KG1 (cell line): ENCODE measurements around the gene DLX6.

ENCODE experiments used
- DNase-seq: peaks from one replicate; lab custom pipeline; 2025; lab: John Stamatoyannopoulos, UW

Gene DLX6

DNA sequence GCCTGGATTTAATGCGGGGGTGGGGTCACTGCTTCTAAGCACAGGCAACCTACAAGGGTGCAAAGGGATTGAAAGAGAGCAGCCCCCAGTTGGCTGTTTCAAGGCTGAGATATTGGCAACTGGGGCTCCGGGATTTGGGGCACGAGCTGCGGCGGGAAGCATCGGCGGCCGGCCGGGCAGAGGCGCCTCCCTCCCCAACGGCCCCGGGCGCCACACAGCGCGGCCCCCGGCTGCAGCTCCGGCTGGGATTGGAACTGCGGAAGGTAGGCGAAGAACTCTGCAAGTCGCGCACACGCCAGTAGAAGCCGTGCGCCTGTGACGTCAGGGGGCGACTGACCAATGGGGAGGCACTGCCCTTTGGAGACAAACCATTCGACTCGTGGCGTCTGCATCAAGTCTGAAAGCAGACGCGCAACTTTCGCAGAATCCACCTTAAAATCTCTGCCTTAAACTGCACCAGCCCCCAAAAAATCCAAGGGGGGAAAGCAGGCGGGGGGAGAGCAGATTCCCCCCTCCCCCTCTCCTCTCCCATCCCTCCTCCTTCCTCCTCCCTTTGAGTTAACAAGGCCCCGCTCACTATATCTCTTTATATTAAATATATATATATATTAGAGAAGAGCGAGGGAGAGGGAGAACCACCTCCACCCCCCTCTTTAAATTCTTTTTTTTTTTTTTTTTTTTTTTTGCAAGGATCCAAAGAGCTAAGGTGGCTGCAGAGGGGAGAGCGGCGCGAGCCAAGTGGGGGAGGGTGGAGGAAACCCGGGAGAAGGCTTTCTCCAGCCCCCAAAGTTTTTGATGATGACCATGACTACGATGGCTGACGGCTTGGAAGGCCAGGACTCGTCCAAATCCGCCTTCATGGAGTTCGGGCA is at the start of gene DLX6:
TSS of gene DLX6 (plus strand) at position 371 of the 872 bp plus-strand sequence. CDS start at position 796, 425 bp downstream.
- DNase-seq, result no peak

DNA sequence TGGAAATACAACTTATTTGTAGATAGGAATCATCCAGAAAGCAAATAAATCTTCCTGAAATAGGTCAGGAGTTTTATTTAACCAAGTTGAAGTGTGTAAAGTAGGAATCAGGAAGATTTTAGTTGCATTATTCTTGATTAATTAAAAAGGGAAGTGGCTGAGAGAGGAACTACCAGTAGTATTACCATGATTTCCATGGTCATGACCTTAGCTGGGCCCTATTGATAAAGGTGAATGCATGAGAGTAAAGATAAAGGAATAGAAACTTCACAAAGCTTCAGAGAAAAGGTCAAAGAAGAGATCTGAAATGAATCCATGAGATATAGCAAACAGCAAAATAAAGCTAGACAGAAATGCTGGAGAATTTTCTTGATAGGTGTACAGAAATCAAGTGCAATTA is 46.2 kb upstream of the DLX6 start:
- no peak for DNase-seq

DNA sequence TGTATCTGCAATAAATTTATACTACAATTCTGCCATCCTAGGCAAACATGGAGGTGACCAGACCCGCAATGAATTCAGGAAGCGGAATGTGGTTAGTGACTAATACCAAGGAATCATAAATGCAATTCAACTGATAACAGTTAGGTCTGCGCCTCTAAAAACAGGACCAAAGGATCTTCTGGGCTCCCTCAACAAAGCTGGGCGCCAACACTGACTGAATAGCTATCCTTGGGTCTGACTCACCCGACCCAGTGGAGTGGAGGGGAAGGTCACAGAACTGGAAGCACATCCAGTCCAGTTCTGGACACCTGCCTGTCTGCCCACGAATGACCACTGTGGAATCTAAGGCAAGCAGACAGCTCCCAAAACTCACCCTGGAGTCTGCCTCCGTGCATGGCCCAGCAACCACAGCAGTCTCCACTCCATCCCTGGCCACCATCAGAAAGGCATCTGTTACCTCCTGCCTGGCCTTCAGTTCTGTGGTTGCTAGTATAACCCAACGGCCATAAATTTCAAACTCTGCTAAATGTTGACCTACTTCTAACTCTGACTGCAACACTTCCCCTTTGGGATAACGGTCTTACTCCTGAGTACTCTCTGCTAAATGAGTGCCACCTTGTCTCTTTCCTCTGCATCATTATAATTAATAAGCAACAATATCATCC is 43.0 kb upstream of the DLX6 start:
- no peak for DNase-seq

DNA sequence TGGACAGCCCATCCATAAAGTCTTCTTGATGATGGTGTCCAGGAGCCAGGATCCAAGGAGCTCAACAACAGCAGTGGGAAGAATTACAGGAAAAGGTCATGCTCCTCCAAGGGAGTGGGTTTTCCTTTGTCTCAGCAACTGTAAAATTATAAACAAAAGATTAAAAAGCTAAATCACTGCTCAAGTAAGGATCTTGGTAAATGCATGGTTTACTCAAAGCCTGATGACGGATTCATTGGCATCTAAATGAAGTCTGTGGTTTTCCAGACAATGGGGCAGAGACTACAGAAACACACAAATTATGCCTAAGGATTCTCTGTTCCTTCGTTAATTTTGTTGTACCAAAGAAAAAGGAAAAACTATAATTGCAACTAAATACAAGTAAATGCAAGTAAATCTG is 36.4 kb upstream of the DLX6 start:
- DNase-seq, result no peak

DNA sequence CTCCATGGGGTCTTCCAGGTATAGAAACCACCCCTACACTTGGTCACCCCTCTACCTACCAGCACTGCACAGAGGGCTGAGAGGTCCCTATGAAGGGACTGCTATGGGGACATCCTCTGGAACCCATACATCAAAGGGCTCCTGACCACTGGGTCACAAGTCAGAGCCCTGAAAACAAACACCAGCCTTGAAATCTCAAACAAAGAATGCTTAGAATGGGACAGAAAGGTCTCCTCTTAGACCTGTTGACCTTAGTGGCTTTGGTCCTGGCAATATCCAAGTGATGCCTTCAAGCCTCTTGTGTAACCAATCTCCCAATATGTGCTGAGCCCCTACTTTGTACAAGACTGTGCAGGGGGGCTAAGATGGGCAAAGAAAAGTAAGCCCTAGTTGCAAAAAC is 34.6 kb upstream of the DLX6 start:
- DNase-seq, result no peak

DNA sequence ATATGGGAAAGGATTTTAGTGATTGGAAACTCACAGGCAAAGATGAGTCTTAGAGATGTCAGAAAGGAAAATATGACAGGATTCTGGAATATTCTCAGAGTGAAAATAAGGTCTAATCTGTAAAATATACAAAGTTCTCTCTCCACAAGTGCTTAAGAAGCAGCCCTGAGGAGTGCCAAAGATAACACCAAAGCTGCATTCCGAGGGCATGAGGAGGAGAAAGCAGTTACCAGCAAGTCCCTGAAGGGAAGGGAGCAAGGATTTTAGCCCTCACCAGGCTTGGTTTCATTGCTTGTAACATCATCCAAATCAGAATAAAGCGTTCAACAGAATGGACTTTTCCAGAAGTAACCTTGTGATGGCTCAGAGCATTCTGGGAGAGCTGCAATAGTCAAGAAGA is 31.4 kb upstream of the DLX6 start:
- DNase-seq, result no peak

DNA sequence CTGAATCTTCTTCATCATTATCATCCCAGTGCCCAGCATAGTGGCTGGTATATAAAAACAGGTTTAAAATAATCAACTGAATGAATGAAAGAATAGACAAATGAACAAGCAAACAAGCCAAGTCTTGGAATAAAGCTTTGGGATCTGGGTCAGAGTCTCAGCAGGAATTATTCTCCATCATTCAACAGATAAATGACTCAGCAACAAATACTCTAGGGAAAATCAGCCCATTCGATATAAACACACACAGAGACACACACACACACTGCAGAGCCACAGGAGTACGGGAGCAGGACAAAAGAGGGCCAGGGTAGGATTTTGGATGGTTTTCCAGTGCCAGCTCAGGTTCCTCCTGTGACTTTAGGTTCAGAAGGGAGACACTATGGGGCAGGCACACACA is 29.2 kb upstream of the DLX6 start:
- DNase-seq, result no peak

DNA sequence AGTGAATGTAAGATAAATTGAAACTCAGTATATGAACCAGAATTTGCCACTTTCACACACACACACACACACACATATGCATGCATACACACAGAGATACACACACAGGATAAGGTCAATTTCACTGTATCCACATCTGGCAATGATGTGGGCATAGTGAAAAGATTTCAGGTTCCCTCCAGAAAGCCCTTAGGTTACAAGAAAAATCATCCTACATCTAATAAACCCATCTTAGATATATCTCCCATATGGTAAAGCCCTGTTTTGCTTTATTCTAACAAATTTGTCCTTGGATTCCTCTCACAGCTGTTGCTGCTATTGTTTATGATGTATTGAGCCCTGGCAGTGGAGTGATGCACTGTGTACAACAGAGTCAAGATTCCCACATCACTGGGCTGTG is 27.9 kb upstream of the DLX6 start:
- no peak for DNase-seq

DNA sequence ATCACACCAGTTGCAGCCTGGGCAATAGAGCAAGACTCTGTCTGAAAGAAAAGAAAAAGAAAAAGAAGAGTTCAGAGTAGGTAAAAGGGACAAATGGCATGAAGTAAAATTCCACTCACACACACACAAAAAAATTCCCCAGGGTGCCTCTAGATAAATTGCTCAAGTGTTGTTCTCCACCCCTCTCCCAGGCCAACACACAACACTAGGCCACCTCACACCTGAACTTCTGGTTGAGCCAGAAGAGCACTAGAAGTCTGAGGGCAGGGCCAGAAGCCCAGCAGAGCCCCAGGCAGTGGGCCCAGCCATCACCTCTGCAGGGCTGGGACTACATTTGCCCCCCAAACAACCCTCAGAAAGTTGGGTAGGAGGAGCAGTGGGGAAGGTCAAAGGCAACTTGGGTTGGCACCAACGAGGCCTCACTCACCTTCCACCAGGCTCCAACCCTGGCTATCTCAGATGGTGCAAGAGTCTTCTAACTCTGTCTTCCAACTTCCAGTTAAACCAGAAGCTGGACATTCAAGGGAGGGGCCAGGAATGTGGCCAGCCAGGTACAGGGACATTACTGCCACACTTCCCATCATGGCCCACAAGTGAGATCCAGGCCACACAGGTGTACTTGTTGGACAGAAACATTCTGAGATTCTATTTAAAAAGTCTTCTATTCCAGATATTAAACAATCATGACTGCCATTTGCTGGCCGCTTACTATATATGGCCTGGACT is 25.6 kb upstream of the DLX6 start:
- DNase-seq, result no peak

DNA sequence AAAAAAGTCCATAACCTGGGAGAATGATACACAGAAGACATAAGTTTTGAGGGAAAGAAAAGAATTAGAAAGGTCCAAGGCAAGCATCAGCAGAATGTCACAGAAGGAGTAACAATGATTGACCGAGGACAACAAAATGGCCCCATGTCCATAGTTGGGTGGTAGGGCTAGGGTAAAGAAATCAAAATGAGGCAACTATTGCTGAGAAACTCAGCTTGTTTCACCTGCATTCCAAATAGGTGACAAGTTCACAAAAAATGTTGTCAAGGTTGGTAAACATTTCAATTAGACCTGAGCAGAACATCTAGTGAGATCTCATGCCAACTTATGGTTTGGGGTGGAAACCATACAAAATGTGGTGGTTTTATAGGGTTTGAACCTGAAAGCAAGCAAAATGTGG is 22.8 kb upstream of the DLX6 start:
- DNase-seq, result no peak

DNA sequence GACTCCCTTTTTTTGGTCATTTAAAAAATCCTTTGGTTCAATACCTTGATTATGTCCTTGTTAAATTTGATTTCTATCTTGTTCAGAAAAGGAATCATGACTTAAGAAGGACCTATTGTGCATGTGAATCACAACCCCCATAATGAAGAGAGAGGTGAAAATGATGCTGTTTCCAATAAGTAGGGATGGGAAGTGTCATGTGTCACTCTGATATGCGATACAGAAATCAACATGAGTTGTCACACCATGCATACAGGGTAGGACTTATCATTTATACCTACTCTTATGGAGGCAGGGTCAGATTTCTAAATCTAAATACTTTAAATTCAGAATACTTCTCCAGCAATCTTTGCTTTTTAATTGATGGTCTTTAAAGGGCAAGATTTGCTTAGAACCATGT is 19.4 kb upstream of the DLX6 start:
- no peak for DNase-seq

DNA sequence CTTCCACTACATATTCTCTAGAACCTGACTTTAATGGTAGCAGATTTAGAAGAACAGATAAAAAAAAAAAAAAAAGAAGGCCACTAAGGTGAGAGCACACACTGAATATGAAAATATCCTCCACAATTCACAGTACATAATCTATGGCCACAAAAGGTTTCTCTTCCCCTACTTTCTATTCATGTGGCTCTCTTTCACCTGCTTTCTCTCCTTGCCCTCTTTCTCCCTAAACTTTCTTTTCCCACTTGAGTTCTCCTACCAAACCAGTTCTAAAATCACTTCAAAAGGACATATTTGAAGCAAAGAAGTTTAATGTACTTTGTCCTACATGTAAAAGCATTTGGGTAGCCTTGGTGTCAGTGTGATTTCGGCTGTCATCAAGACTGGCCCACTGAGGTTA is 18.5 kb upstream of the DLX6 start:
- DNase-seq, result no peak

DNA sequence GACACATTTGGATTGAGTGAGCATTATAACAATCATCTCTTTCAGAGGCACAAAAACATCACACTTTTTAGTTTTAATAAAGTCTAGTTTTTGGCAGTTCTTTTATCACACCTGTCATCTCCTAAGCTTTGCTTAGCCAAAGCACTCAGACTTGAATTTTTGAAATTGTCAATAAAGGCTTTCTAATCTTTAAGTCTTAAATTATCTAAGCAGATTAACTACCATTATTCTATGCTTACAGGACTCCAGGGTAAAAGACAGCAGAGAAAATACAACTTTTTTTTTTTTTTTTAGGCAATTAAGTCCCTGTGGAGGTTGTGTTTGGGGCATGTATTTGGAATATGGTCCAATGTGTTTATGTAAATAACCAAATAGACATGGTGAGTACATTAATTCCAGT is 17.6 kb upstream of the DLX6 start:
- no peak for DNase-seq

DNA sequence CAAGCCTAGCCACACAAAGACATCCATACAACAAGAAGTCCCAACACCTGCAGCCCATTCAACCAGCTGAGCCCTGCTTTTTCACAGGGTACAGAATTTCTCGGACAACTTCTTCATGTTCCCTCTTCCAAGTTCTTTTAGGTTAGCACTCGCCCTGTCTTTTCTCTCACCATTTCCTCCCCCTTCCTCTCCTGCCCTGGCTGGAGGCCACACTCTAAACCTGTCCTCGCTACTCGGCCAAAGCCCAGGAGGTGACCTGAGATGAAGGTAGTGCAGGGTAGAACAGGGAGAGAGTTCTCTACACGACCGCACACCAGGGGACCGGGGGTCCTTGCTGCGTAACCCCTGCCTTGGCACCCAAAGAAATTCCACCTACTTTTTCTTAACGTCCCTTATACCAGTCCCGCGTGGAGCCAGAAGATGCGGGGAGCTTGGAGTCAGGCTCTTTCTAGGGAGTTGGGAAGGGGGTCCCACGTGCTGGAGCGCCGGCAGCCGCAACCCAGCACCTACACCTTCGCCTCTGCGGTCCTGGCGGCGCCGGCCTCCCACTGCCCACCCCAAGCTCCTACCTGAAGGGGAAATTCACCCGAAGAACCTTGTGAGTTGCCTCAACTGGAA is 16.0 kb upstream of the DLX6 start:
- no peak for DNase-seq

DNA sequence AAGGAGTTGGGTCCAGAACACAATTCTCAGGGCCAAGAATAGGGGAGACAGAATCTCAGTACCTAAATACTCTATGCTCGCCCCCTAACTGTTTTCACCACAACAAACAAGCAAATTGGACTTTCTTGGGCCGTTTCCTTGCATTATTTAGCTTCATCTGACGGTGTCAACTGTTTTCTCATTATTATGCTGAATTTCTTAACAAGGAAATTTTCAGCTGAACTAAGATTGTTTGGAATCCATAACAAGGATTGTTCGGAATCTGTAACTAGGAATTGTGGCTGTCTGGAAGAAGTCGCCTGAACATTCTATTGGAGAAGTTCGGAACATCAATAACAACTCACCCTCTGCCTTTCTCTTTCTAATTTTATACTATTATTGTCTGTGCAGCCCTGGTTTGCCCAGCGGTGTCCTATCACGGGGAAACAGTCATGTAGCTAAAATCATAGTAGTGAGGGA is 15.5 kb upstream of the DLX6 start:
- no peak for DNase-seq

DNA sequence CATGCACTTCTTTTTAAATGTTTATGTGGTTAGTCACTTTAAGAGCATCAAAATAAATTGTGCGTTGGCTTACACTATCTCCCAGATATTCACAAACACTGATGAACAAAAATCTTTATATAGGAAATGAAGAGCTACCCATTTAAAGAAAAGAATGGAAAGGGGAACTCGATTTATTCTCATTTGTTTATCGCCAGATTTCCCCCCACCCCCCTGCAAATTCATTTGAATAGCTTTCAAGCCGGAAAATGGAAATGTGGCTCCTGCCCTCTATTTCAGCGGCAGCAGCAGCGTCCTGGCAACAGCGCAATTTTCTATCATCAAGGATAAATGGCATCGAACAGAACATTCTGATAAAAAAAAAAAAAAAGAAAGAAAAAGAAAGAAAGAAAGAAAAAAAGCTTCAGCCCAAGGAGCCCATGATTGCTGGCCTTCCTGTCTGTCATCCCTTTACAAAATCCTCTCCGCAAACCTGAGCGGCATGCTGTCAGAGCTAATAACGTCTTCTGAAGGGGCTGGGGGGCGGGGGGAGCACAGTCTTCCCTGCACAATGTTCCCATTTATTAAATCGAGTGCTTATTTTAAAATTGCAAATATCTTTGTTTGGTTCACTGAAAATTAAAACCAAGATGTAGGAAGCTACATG is 13.7 kb upstream of the DLX6 start:
- no peak for DNase-seq

DNA sequence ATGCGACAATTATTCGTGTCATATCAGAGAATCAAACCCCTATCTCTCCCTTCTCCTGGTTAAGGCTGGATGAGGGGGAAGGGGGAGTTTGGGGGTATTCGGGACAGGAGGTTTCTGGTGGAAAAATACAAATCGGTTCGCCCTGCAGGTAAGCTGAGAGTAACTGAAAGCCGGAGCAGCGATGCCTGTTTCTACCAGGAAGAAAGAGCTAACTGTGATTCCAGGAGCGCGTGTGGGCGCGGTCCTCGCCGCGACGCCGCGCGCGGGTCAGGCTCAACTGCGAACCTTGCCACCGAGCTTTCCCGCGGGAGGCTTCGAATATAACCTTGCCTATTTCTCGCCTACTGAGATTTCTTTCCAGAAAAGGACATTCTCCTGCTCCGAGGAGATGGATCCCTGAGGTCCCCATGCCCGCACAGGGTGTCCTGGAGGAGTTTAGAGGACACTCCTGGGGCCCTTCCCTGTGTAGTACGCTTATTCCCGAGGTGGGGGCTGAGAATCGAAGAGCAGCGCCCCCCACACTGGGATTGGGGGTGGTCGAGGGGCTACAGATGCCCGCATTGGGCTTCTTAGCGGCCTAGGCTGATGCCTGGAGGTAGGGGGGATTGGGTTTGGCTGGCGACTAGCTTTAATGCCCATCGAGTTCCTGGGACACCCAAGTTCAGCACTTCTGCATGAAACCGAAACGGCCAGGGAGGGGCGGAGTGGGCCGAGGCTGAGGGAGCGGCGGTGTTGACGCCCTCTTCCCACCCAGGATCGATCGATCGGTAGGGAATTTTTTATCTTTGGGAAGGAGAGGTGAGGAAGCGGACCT is 13.0 kb upstream of the DLX6 start:
- DNase-seq, result no peak

DNA sequence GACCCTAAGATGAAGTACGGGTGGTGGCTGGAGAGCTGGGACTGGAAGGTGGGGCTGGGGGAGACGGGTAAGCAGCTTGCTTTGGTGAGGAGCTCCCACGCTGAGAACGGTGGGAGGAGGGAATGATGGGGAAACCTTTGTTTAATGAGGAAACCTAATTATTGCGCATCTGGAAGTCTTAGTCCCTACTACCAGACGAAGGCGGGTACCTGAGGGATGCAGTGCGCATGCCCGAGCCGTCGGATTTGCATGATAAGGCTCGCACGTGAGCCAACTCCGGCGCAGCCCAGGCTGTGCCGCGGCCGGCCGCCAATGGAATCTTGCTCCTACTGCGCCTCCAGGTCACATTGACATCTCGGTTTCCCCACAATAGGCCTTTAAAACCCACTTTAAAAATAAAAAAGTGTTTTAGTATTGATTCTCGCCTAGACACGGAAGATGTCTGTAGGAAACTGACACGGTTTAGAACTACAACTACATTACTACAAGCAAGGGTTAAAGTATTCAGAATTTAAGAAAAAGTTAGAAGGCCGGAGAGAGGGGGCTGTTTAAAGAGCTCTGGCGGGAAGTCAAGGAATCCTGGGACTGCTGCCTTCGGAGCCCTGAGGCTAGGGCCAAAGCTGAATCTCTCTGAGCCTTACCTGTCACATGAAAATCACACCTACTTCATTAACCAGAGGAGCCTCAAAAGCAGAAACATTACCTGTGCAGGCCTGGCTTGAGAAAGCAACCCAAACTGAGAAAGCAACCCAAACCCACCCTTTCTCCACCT is 12.1 kb upstream of the DLX6 start:
- no peak for DNase-seq

DNA sequence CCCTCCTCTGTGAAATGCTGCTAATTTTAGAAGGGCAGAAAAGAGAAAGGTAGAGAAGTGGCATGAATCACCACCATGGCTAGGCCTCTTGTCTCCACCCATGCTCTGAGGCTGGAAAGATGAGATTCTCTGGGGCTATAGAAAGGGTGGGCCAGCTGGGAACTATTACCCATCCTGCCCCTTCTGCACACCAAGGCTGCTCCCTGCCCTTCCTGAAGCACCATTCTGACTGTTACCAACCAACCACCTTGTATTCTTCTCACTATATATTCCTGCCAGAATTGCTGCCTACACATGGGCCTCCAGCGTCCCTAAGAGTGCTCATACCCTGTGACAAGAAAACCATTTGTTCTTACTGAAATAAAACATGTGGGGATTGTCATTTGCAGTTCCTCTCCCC is 11.4 kb upstream of the DLX6 start:
- DNase-seq, result no peak

DNA sequence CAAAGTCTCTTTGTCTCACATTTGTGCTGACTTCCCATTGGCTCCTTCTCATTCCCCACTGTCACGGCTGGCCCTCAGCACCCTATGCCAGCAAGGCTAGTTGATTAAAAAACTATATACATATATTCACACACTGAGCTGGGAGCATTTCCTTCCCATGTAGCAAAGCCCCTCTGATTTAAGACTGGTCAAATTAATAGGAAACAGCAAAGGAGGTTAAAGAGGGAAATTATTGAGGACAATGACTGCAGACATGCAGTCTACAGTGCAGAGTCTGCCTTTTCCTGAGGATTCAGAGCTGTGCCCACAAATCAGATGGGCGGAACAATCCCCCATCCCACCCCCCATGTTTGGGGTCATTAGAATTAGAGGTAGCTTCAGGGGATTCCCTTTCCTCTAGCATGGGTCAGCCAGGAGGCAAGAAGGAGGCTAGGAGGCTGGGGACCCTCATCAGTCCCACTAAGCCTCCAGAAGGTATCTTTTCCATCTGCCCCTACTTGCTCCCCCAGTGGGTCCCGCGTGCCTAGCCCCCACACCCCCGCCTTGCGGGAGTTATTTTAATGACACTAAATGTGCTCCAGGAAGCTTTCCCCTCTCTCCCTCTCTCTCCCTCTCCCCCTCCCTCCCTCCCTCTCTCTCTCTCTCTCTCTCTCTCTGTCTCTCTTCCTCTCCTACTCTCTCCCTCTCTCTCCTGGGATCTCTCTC is 9.8 kb upstream of the DLX6 start:
- DNase-seq, result no peak
